ENCODE measurements around the gene ACTR6.

DNA sequence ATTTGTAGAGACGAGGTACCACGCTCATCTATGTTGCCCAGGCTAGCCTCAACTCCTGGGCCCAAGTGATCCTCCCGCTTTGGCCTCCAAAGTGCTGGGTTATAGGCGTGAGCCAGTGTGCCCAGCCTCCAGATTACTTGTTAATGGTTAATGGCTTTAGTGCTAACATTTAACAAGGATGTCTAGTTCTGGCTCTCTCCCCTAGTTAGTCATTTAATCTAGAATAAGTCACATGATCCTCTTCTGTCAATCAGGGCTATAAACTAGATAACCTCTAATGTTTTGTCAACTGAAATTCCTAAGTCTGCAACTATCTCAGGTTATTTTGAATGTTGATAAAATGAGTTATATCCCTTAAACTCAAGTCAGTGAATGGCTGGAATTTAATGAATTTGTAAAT, 15.7 kb downstream of the ACTR6 start:
- TF ChIP-seq, protein P1, sequence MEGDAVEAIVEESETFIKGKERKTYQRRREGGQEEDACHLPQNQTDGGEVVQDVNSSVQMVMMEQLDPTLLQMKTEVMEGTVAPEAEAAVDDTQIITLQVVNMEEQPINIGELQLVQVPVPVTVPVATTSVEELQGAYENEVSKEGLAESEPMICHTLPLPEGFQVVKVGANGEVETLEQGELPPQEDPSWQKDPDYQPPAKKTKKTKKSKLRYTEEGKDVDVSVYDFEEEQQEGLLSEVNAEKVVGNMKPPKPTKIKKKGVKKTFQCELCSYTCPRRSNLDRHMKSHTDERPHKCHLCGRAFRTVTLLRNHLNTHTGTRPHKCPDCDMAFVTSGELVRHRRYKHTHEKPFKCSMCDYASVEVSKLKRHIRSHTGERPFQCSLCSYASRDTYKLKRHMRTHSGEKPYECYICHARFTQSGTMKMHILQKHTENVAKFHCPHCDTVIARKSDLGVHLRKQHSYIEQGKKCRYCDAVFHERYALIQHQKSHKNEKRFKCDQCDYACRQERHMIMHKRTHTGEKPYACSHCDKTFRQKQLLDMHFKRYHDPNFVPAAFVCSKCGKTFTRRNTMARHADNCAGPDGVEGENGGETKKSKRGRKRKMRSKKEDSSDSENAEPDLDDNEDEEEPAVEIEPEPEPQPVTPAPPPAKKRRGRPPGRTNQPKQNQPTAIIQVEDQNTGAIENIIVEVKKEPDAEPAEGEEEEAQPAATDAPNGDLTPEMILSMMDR (IDR thresholded peaks at IDR 0.05; ENCODE audit: low read length), result no peak
- TF ChIP-seq EZH2 (IDR thresholded peaks at IDR 0.05; ENCODE audit: borderline replicate concordance, low read length), result no peak
